ENCODE measurements around the gene GREB1.

The GREB1 gene

GRCh38 chr2:11628675-11629074, 94.8 kb downstream of the GREB1 start:
- no peak for DNase-seq (ENCODE audit: insufficient read length, low spot score)
- FAIRE-seq = no peak

- FAIRE-seq (no peak), DNase-seq (ENCODE audit: insufficient read length, low spot score) (no peak)
Measured at GRCh38 chr2:11629215-11629614, 95.4 kb downstream of the GREB1 start.

GRCh38 chr2:11629851-11630250, 96.0 kb downstream of the GREB1 start:
- DNase-seq (ENCODE audit: insufficient read length, low spot score) (no peak), FAIRE-seq (no peak)

GRCh38 chr2:11630855-11631254, 97.0 kb downstream of the GREB1 start:
- DNase-seq (ENCODE audit: insufficient read length, low spot score) (no peak), FAIRE-seq (no peak)

GRCh38 chr2:11631462-11631861, 97.6 kb downstream of the GREB1 start:
- DNase-seq (ENCODE audit: insufficient read length, low spot score) = no peak
- no peak for FAIRE-seq

GRCh38 chr2:11633923-11634478, 100.2 kb downstream of the GREB1 start:
- DNase-seq (ENCODE audit: insufficient read length, low spot score) = no peak
- no peak for FAIRE-seq

- FAIRE-seq (no peak), DNase-seq (ENCODE audit: insufficient read length, low spot score) (no peak)
Measured at GRCh38 chr2:11634584-11634983, 100.7 kb downstream of the GREB1 start.

- FAIRE-seq = no peak
- no peak for DNase-seq (ENCODE audit: insufficient read length, low spot score)
Measured at GRCh38 chr2:11635141-11635540, 101.3 kb downstream of the GREB1 start.

GRCh38 chr2:11636593-11637295, 102.9 kb downstream of the GREB1 start:
- FAIRE-seq = no peak
- no peak for DNase-seq (ENCODE audit: insufficient read length, low spot score)

- no peak for FAIRE-seq
- no peak for DNase-seq (ENCODE audit: insufficient read length, low spot score)
Measured at GRCh38 chr2:11637546-11637945, 103.7 kb downstream of the GREB1 start.

GRCh38 chr2:11639503-11639902, 105.7 kb downstream of the GREB1 start:
- DNase-seq (ENCODE audit: insufficient read length, low spot score) (no peak), FAIRE-seq (no peak)

- DNase-seq (ENCODE audit: insufficient read length, low spot score) = no peak
- no peak for FAIRE-seq
Measured at GRCh38 chr2:11640132-11640531, 106.3 kb downstream of the GREB1 start.

- FAIRE-seq = no peak
- DNase-seq (ENCODE audit: insufficient read length, low spot score) = no peak
Measured at GRCh38 chr2:11642972-11643371, 109.1 kb downstream of the GREB1 start.

- DNase-seq (ENCODE audit: insufficient read length, low spot score) = no peak
- no peak for FAIRE-seq
Measured at GRCh38 chr2:11644293-11644692, 110.4 kb downstream of the GREB1 start.

GRCh38 chr2:11646530-11646929, 112.7 kb downstream of the GREB1 start:
- DNase-seq (ENCODE audit: insufficient read length, low spot score) (no peak), FAIRE-seq (no peak)

- FAIRE-seq (no peak), DNase-seq (ENCODE audit: insufficient read length, low spot score) (no peak)
Measured at GRCh38 chr2:11647834-11648600, 114.2 kb downstream of the GREB1 start.

- FAIRE-seq = no peak
- no peak for DNase-seq (ENCODE audit: insufficient read length, low spot score)
Measured at GRCh38 chr2:11649093-11649492, 115.2 kb downstream of the GREB1 start.

- no peak for FAIRE-seq
- DNase-seq (ENCODE audit: insufficient read length, low spot score) = no peak
Measured at GRCh38 chr2:11651856-11652548, 118.2 kb downstream of the GREB1 start.

- DNase-seq (ENCODE audit: insufficient read length, low spot score) = no peak
- FAIRE-seq = no peak
Measured at GRCh38 chr2:11652553-11652952, 118.7 kb downstream of the GREB1 start.

GRCh38 chr2:11655495-11655894, 121.7 kb downstream of the GREB1 start:
- no peak for DNase-seq (ENCODE audit: insufficient read length, low spot score)
- FAIRE-seq = no peak

GRCh38 chr2:11656252-11656651, 122.4 kb downstream of the GREB1 start:
- FAIRE-seq (no peak), DNase-seq (ENCODE audit: insufficient read length, low spot score) (no peak)

All from GM19239 (cell line).